GM19467 (cell line): Measurements from ENCODE around the gene GSTM2.

ENCODE experiments used
- ATAC-seq: cut with Tn5 transposase; IDR thresholded peaks from one replicate; pipeline ENCODE4 v1.9.1; 2021; ENCODE audit warnings: mild to moderate bottlenecking, moderate library complexity; ENCODE audit not compliant: unreplicated experiment

The GSTM2 gene

DNA sequence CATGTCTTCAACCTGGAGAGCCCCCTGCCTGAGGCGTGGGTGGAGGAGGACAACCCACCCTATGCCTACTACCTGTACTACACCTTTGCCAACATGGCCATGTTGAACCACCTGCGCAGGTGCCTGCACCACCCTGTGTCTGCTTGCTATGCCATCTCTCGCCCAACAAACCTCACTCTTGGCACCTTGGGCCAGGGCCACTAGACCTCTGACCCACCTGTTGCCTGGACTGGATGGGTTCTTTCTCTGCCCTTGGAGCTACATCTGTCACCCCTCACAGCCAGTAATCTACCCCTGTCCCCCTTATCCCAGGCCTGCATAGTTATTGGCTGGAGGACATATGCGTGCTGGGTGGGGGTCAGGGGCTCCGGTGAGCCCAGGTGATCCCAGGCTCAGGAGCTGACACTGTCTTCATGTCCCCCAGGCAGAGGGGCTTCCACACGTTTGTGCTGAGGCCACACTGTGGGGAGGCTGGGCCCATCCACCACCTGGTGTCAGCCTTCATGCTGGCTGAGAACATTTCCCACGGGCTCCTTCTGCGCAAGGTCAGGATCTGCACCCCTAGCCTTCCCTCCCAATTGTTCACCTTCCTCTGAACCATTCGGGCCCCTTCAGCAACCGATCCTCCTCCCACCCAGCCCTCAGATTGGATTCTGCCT, 38.4 kb upstream of the GSTM2 start:
- ATAC-seq: no peak

DNA sequence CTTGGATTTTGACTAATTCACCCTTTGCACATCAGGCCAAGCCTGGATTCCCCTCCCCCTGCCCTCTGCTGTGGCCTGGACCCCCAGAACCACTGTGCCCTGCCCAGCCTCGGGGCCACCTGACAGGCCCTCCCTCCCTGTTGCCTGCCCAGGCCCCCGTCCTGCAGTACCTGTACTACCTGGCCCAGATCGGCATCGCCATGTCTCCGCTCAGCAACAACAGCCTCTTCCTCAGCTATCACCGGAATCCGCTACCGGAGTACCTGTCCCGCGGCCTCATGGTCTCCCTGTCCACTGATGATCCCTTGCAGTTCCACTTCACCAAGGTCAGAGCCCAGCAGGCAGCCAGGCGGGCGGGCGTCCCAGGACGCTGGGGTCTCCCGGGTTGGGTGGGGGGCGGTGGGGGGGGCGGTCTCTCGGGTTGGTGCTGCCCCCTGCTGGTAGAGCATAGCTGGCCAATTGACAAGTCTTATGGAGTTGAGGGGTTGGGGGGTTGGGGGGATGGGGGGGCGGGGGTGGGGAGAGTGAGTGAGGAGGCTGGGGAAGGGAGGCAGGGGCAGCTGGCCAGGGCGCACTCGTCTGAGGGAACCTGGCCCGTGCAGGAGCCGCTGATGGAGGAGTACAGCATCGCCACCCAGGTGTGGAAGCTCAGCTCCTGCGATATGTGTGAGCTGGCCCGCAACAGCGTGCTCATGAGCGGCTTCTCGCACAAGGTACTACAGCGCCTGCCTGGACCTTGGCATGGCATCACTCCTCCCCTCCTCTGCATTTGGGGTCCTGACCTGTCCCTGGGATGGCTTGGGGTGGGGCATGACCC, 37.6 kb upstream of the GSTM2 start:
- no peak for ATAC-seq

DNA sequence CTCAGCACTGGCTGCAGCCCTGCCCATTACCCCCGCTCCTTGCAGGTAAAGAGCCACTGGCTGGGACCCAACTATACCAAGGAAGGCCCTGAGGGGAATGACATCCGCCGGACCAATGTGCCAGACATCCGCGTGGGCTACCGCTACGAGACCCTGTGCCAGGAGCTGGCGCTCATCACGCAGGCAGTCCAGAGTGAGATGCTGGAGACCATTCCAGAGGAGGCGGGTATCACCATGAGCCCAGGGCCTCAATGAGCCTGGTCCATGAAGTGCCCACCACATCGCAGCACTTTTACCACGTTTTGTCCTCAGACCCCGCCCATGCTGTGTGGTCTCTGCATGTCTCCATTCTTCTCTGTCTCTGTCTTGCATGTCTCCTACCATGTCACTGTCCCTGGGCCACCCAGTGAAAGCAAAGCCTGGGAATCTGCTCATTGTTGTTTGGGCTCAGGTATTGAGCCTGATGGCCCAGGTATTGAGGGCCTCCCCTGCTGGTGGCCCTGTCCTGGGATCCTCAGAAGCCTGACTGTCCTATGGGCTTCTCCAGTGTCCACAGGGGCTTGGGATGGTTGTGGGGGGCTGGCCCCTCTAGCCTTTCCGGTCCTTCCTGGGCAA, 36.9 kb upstream of the GSTM2 start:
- no peak for ATAC-seq

DNA sequence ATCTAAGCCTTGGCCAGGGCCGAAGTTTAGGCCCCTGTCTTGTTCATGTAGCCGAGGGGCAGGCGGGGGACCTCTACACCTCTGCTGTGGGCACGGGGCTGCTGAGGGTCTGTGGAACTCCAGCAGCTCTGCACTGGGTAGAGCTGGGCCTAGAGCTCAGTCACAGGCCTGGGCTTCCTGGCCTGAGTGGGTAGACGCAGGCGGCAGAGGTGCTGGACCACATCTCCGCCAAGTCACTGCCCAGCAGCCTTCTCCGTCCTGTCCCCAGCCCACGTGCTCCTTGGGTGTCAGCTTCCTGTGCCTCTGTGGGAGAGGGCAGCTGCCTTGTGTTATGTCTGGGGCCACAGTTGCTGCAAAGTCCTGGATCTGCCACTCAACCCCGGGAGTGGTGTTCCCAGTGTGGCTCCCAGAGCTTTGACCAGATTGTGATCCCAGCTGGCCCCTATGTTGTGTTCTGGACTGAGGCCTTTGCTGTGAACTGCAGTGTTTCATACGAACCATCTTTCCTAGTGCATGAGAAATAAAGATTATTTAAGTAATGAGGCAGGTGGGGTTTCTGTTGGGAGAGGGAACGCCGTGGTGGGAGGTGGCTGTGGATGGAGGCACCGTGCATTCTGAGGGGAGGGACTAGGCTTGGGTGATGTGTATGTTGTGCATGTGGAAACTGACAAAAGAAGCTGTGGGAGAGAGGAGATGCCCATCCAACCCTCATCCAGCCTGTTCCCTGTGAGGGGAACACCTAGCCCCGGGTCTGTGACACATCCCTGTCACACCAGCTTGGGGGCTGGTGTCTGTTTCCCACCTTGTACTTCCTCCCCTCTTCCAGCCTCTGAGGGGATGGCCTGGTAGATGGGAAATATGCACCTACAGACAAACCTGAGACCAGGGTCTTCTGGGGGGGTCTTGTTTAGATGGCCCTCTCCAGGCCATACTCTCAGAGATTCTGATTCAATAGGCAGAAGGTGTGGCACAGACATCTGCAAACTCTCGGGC, 36.0 kb upstream of the GSTM2 start:
- no peak for ATAC-seq

DNA sequence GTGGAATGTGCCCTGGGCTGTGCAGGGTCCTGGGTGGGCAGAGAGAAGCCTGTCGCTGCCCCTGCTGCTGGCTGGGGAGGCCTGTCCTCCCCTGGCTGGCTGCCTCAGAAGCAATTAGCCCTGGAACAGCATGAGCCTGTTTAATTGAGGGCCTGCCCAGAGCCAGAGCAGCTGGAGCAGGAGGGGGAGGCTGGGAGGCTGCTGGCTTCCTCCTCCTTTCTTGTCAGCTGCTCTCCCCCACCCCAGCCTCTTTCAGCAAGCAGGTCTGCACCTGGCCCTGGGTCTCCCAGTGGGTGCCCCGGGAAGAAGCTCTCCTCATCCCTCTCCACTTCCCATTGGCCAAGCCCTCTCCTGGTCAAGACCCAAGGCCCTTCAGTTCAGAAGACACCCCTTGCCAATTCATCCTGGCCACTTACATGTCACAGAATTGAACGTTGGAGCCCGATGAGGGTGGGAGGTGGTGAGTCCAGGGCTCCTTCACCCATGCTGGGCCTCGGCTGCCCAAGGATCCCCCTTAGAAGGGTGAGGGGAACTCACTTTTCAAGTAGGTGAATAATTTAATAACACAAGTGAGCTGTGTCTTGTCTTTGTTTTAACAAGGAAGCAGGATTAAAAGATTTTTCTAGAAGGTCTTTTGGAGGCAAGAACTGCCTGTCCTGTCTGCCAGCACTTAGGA, 35.0 kb upstream of the GSTM2 start:
- ATAC-seq: no peak

DNA sequence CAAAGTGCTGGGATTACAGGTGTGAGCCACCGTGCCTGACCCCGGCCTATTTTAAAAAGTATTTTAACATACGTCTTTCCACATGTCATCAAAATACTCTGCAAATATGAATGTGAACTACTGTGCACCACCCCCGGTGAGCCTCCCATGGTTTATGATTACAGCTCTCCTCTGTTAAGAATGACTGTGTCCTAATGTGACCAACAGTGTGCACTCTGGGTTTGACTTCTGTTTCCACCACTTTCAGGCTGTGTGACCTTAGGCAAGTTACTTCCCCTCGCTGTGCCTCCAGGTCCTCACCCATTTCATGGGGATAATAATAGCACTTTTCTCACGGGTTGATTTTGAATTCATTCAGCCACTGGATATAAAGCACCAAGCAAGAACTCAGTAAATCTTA, 33.6 kb upstream of the GSTM2 start:
- ATAC-seq: no peak

DNA sequence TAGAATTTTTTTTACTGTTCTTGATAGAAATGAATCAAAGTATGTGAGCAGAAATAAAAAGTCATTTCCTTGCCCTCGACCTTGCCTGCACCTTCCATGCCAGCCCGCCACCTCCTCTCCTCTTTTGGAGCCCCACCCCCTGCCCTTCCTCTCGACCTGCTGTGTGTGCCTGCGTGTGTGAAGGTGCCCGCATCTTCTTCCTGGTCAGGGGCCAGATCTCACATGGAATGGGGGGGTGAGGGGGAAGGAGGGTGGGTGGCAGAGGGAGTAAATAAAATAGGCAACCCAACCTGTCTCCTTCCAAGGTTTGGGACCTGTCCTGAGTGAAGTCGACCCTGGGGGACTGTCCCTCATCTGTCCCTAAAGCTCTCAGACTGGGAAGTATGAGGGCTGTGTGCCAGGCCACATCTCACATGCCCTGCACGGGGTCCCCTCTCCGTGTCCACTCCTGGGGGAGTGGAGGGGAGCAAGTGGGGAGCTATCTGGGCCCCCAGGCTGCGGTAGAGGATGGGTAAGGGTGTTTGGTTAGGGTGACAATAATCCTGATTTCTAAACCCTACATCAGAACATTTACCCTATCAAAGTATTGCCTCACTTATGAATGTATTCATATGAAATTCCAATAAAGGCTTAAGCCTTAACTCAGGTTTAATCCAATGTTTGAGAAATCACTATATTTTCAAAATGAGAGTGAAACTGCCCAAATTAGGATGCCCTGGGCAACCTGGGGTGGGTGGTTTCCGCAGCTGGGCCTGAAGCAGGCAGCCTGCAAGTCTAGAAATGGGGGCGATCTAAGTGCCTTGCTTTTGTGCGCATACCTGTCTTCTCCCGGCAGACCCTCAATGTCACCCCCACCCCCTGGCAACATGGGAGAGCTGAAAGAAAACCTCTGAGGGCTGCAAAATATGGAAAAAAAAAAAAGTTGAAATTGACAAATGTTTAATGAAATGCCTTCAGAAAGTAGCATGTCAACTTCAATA, 32.8 kb upstream of the GSTM2 start:
- ATAC-seq: no peak

DNA sequence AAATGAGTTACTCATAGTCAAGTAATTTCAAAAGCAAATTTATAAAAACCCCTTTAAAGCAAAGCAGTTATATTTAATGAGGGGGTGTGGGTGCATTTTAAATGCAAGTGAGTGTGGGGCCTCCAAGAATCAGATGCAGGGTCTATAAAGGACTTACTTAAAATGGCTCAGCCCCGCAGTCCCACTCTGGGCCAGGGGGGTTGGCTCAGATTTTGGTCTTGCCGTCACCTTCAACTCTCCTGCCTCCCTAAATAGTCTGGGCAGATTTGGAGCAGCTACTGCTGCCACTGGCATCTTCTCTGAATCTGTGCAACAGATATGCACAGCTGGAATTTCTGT, 32.0 kb upstream of the GSTM2 start:
- ATAC-seq: no peak

DNA sequence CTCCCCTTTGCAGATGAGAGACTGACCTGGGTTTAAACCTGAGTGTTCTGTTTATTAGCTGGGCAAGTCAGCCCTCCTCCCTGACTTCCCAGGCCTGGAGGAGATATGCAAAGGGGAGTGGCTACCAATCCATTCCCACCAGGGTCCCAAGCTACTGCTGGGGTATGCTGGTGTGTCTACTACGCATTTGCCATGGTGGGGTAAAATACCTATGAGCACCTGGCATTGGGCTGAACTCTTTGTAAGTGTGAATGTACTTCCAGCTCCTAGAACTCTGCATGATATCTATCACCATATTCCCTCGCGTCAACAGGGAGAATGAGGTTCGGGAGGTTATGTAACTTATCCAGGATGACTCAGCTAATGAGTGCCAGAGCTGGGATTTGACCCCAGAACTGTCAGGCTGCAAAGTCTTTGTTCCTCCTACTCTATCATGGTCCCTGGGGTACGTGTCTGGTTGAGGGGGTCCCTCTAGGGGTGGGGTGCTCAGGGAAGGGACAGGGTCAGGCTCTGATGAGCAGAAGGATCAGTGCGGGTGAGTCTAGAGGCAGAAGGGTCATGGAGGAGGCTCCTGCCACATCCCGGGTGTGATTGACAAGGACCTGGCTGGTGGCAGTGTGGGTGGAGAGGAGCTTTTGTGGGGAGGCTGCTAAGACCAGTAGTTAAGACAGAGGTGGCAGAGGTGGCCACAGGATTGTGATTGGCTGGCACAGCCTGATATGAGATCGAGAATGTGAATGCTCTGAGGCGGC, 31.5 kb upstream of the GSTM2 start:
- no peak for ATAC-seq

DNA sequence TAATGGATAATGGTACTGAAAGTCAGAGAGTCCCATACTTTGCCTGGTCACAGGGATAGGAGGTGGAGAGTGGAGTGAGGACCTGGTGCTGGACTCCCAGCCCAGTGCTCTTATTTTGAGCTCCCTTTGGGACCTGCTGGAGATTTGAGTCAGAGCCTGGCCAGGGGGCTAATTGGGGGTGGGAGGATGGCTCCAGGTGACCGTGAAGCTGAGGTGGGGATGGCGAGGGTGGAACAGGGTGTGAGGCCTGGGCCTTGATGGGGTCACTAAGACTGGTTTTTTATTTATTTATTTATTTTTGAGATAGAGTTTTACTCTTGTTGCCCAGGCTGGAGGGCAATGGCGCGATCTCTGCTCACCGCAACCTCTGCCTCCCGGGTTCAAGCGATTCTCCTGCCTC, 30.4 kb upstream of the GSTM2 start:
- ATAC-seq: no peak

DNA sequence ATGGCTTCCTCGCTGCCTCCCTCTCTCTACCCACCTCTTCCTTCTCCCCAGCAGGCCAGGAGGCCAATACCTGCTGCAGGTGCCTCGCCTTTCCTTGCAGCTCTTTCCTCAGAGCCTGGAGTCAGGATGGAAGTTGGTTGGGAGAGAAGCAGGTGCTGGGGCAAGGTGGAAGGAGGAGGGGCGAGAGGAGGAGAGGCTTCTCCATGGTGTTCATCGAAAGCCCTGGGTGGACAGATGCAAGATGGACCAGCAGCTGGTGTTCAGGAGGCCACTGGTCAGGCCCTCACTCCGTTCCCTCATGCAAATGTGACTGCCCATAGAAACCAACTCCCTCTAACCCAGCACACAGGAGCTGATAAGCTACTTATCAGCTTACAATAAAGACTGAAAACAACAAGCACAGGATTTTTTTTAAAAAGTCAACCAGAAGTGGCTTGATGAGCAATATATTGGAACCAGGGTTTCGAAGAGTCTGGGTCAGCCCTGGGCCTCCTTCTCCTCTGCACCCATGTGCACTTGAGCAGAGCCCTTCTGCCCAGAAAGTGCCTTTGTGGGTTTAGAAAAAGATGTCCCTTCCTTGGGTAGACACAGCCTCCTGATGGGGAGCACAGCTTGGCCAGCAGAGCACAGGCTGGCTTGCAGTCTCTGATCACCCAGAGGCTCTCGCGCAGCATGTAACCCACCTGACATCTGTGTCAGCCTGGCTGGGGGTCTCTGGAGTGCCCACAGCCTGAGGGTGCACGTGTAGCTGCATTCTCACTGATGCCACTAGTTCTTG, 28.6 kb upstream of the GSTM2 start:
- no peak for ATAC-seq

DNA sequence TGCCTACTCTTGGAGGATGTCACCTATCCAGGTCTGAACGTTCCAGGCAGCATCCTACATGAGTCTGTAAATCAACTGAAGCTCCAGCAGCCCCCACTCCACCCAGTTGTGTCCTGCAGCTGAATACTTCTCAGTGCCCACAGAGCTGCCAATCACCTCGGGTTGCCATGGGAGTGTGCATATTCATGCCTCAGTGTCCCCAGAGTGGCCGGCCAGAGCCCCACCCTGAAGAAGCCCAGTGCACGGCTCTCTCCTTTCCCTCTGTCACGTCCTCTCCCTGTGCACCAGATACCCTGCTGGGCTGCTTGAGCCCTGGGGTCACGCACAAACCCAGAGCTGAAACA, 28.0 kb upstream of the GSTM2 start:
- no peak for ATAC-seq

DNA sequence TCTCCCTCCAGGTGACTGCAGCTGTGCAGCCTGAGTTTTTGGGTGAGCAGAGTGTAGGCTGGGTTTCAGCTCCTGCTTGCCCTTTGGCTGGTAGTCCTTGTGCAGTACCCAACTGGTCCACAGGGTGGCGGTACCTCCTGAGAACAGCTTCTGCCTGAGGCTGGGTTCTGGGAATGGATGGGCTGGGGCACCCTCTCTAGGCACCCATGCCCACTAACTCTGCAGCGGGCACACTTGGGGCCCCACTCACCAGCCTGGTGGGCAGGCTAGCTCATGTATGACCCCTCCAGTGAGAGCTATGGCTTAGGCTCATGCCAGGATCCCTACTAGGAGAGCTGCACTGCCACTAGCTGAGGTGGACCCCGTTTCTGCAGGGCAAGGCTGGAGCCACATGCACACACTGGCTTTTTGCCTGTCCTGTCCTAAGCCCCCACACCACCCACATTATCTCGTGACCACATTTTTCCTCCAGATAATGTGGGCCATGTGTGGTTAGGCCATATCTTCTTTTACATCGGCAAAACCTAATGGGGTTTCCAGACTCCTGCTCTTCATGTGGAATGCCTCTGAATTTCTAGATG, 27.5 kb upstream of the GSTM2 start:
- no peak for ATAC-seq

DNA sequence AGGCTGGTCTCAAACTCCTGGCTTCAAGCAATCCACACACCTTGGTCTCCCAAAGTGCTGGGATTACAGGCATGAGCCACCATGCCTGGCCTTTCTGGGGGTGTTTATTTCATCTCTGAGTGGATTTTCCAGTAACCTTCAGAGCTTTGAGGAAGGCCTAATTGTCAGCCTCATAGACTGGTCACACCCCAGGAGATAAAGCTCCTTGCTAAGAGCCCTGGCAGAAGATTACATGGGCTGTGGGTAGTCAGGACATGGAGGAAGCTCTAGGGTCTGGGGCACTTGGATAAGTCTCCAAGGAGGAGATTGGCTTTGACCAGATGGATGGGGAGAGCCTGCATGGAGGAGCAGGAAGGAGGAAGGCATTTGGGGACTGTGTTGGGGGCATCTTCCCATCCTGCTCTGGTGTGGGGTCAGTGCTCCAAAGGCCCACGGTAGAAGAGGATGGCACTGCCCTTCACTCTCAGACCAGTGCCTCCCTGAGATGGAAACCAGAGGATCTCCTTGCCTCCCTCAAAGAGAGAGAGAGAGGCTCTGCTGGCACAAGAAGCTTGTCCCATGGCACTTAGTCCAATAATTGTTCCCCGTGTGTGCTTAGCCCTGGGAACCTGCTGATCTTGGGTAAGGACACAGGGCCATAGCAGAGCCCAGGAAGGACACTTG, 26.6 kb upstream of the GSTM2 start:
- no peak for ATAC-seq

DNA sequence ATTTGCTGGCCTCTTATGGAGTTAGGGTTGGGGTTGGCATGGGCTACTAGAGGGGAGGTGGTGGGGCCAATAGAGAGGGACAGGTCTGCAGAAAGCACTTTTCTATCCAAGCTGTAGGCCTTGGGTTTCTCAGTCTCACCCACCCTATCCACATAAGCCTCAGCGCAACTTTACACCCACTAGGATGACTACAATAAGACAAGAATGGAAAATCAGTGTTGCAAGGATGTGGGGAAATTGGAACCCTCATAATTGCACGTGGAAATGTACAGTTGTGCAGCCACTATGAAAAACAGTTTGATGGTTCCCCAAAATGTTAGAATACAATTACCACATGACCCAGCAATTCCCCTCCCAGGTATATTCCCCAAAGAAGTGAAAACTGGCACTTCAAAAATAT, 26.0 kb upstream of the GSTM2 start:
- no peak for ATAC-seq

DNA sequence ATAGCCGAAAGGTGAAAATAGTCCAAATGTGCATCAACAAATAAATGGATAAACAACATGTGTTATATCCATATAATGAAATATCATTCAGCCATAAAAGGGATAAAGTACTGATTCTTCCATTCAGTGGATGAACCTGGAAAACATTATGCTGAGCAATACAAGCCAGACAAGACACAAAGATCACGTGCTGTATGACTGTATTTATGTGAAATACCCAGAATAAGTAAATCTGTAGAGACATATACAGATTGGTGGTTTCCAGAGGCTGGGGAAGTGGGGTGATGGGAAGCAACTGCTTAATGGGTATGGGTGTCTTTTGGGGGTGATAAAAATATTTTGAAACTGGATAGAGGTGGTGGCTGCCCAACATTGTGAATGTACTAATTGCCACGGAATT, 25.2 kb upstream of the GSTM2 start:
- ATAC-seq: no peak
